GM18505 (cell line): Measurements from ENCODE around the gene ZFX.

Experiments
- ATAC-seq: cut with Tn5 transposase; IDR thresholded peaks from one replicate; pipeline ENCODE4 v1.9.1; 2021; ENCODE audit not compliant: unreplicated experiment
- POLR2A ChIP-seq: IDR thresholded peaks from 4 replicates; pipeline ENCODE4 v1.6.1; 2011; ENCODE audit warnings: borderline replicate concordance; ENCODE audit not compliant: insufficient read depth, insufficient read length; ENCODE audit errors: extremely low read depth

ZFX gene

GRCh38 chrX:24156177-24156576 is 6.6 kb downstream of the ZFX start:
- no peak for ATAC-seq
- TF ChIP-seq POLR2A, result no peak

- ATAC-seq, result no peak
- TF ChIP-seq POLR2A, result no peak
These were observed 9.4 kb downstream of the ZFX start for GRCh38 chrX:24158881-24159280.

GRCh38 chrX:24166078-24166477 is 16.5 kb downstream of the ZFX start:
- no peak for TF ChIP-seq POLR2A
- no peak for ATAC-seq

GRCh38 chrX:24167719-24168472 is 18.4 kb downstream of the ZFX start:
- no peak for TF ChIP-seq POLR2A
- peak; percentile 41 for ATAC-seq

GRCh38 chrX:24168807-24169206 is 19.3 kb downstream of the ZFX start:
- peak; percentile 73 for ATAC-seq
- TF ChIP-seq POLR2A, result no peak

GRCh38 chrX:24169211-24169610 is 19.7 kb downstream of the ZFX start:
- peak; percentile 70 for ATAC-seq
- no peak for TF ChIP-seq POLR2A

GRCh38 chrX:24173115-24173847 is 23.8 kb downstream of the ZFX start:
- ATAC-seq, result no peak
- no peak for TF ChIP-seq POLR2A

- ATAC-seq, result no peak
- no peak for TF ChIP-seq POLR2A
These were observed 25.7 kb downstream of the ZFX start for GRCh38 chrX:24175276-24175675.

GRCh38 chrX:24178441-24178840 is 28.9 kb downstream of the ZFX start:
- no peak for ATAC-seq
- TF ChIP-seq POLR2A, result no peak

- ATAC-seq, result no peak
These were observed 34.5 kb downstream of the ZFX start for GRCh38 chrX:24184018-24184417.

GRCh38 chrX:24186483-24186882 is 37.0 kb downstream of the ZFX start:
- ATAC-seq, result no peak
- TF ChIP-seq POLR2A, result no peak

More at GRCh38 chrX:24184018-24184417, 34.5 kb downstream of the ZFX start:
- TF ChIP-seq POLR2A, result no peak

GRCh38 chrX:24186986-24187385 is 37.5 kb downstream of the ZFX start:
- no peak for TF ChIP-seq POLR2A
- ATAC-seq, result no peak

- no peak for ATAC-seq
- TF ChIP-seq POLR2A, result no peak
These were observed 40.0 kb downstream of the ZFX start for GRCh38 chrX:24189490-24189889.
